ENCODE results near the gene CHST12. TPM values are rescaled to one million over a fixed set of nuclear protein-coding genes. Genes with fewer than 3 reads are reported as not detected.

CHST12 gene
- total RNA-seq, 1 experiment from 2014 or later: 18.3 TPM

GRCh38 chr7:2403014-2403717 lies at the start of gene CHST12 (continued):
- TF ChIP-seq SMAD4 (CRISPR knock-in tag; IDR thresholded peaks at IDR 0.05) (no peak), SP1 (CRISPR knock-in tag; conservative IDR thresholded peaks at IDR 0.05) (peak; percentile 87), ZNF263 (CRISPR knock-in tag; IDR thresholded peaks at IDR 0.05; ENCODE audit: low read depth) (no peak), ZNF396 (CRISPR knock-in tag; IDR thresholded peaks at IDR 0.05; ENCODE audit: borderline replicate concordance) (no peak), RELA (CRISPR knock-in tag; IDR thresholded peaks at IDR 0.05; ENCODE audit: borderline replicate concordance) (no peak), GTF2I (CRISPR knock-in tag; conservative IDR thresholded peaks at IDR 0.05) (peak; percentile 98), ZBTB21 (CRISPR knock-in tag; IDR thresholded peaks at IDR 0.05; ENCODE audit: borderline replicate concordance) (no peak), OVOL2 (CRISPR knock-in tag; IDR thresholded peaks at IDR 0.05; ENCODE audit: borderline replicate concordance) (no peak), ZNF121 (CRISPR knock-in tag; IDR thresholded peaks at IDR 0.05) (no peak), FOXP4 (CRISPR knock-in tag; IDR thresholded peaks at IDR 0.05) (no peak), IRF2 (CRISPR knock-in tag; IDR thresholded peaks at IDR 0.05; ENCODE audit: borderline replicate concordance, low read depth) (no peak), JUN (CRISPR knock-in tag; IDR thresholded peaks at IDR 0.05) (no peak), NFATC4 (CRISPR knock-in tag; IDR thresholded peaks at IDR 0.05) (peak; percentile 57; the same call in 1 of the 2 replicates), MXD4 (CRISPR knock-in tag; IDR thresholded peaks at IDR 0.05; ENCODE audit: borderline replicate concordance) (no peak), NR2C2 (CRISPR knock-in tag; IDR thresholded peaks at IDR 0.05) (no peak), USF2 (CRISPR knock-in tag; IDR thresholded peaks at IDR 0.05) (peak; percentile 43), SMAD3 (CRISPR knock-in tag; IDR thresholded peaks at IDR 0.05; ENCODE audit: borderline replicate concordance) (0 out of 2 replicates have a peak, but pooled peaks have one; percentile 63), CREM (CRISPR knock-in tag; IDR thresholded peaks at IDR 0.05) (peak; percentile 16; the same call in 1 of the 2 replicates), JAZF1 (CRISPR knock-in tag; IDR thresholded peaks at IDR 0.05) (no peak), AFF4 (CRISPR knock-in tag; IDR thresholded peaks at IDR 0.05; ENCODE audit: borderline replicate concordance) (no peak)
- TF ChIP-seq, protein P1, sequence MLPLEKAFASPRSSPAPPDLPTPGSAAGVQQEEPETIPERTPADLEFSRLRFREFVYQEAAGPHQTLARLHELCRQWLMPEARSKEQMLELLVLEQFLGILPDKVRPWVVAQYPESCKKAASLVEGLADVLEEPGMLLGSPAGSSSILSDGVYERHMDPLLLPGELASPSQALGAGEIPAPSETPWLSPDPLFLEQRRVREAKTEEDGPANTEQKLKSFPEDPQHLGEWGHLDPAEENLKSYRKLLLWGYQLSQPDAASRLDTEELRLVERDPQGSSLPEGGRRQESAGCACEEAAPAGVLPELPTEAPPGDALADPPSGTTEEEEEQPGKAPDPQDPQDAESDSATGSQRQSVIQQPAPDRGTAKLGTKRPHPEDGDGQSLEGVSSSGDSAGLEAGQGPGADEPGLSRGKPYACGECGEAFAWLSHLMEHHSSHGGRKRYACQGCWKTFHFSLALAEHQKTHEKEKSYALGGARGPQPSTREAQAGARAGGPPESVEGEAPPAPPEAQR (CRISPR knock-in tag; IDR thresholded peaks at IDR 0.05): 0 out of 2 replicates have a peak, but pooled peaks have one; percentile 14
- TF ChIP-seq, protein P2, sequence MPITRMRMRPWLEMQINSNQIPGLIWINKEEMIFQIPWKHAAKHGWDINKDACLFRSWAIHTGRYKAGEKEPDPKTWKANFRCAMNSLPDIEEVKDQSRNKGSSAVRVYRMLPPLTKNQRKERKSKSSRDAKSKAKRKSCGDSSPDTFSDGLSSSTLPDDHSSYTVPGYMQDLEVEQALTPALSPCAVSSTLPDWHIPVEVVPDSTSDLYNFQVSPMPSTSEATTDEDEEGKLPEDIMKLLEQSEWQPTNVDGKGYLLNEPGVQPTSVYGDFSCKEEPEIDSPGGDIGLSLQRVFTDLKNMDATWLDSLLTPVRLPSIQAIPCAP (CRISPR knock-in tag; IDR thresholded peaks at IDR 0.05): no peak
- TF ChIP-seq, protein P3, sequence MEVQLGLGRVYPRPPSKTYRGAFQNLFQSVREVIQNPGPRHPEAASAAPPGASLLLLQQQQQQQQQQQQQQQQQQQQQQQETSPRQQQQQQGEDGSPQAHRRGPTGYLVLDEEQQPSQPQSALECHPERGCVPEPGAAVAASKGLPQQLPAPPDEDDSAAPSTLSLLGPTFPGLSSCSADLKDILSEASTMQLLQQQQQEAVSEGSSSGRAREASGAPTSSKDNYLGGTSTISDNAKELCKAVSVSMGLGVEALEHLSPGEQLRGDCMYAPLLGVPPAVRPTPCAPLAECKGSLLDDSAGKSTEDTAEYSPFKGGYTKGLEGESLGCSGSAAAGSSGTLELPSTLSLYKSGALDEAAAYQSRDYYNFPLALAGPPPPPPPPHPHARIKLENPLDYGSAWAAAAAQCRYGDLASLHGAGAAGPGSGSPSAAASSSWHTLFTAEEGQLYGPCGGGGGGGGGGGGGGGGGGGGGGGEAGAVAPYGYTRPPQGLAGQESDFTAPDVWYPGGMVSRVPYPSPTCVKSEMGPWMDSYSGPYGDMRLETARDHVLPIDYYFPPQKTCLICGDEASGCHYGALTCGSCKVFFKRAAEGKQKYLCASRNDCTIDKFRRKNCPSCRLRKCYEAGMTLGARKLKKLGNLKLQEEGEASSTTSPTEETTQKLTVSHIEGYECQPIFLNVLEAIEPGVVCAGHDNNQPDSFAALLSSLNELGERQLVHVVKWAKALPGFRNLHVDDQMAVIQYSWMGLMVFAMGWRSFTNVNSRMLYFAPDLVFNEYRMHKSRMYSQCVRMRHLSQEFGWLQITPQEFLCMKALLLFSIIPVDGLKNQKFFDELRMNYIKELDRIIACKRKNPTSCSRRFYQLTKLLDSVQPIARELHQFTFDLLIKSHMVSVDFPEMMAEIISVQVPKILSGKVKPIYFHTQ (CRISPR knock-in tag; IDR thresholded peaks at IDR 0.05): no peak
- TF ChIP-seq, protein P4, sequence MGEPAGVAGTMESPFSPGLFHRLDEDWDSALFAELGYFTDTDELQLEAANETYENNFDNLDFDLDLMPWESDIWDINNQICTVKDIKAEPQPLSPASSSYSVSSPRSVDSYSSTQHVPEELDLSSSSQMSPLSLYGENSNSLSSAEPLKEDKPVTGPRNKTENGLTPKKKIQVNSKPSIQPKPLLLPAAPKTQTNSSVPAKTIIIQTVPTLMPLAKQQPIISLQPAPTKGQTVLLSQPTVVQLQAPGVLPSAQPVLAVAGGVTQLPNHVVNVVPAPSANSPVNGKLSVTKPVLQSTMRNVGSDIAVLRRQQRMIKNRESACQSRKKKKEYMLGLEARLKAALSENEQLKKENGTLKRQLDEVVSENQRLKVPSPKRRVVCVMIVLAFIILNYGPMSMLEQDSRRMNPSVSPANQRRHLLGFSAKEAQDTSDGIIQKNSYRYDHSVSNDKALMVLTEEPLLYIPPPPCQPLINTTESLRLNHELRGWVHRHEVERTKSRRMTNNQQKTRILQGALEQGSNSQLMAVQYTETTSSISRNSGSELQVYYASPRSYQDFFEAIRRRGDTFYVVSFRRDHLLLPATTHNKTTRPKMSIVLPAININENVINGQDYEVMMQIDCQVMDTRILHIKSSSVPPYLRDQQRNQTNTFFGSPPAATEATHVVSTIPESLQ (CRISPR knock-in tag; IDR thresholded peaks at IDR 0.05): no peak
- TF ChIP-seq, protein P5, sequence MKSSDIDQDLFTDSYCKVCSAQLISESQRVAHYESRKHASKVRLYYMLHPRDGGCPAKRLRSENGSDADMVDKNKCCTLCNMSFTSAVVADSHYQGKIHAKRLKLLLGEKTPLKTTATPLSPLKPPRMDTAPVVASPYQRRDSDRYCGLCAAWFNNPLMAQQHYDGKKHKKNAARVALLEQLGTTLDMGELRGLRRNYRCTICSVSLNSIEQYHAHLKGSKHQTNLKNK (CRISPR knock-in tag; IDR thresholded peaks at IDR 0.05): no peak

All from WTC11 (cell line).